NCI-H460 (cell line): ENCODE results near the gene ATP8B3. TPM values are rescaled to one million over a fixed set of nuclear protein-coding genes. Genes with fewer than 3 reads are reported as not detected.

Experiments used
- DNase-seq: peaks from one replicate; pipeline ENCODE4 v3.0.0-alpha.2; 2016; ENCODE audit warnings: low read depth; ENCODE audit errors: extremely low read depth
- total RNA-seq: library from RNA; depleted of rRNA; stranded (reverse); fragments of >200 nt; shearing (Covaris generic); gene quantifications from 2 replicates; pipeline ENCODE4 v1.2.3, GENCODE V29; 2014

The ATP8B3 gene
- total RNA-seq, 1 experiment from 2014 or later: 1.7 TPM

GRCh38 chr19:1749373-1750342 is 62.4 kb downstream of the ATP8B3 start:
- DNase-seq: no peak

GRCh38 chr19:1748873-1749341 is 63.2 kb downstream of the ATP8B3 start:
- no peak for DNase-seq

- DNase-seq: no peak
Measured at GRCh38 chr19:1748115-1748872, 63.8 kb downstream of the ATP8B3 start.

GRCh38 chr19:1747285-1748114 is 64.6 kb downstream of the ATP8B3 start:
- no peak for DNase-seq

- DNase-seq: no peak
Measured at GRCh38 chr19:1746401-1747284, 65.4 kb downstream of the ATP8B3 start.

GRCh38 chr19:1745589-1746031 is 66.5 kb downstream of the ATP8B3 start:
- no peak for DNase-seq

- no peak for DNase-seq
Measured at GRCh38 chr19:1744822-1745563, 67.1 kb downstream of the ATP8B3 start.

GRCh38 chr19:1744133-1744665 is 67.9 kb downstream of the ATP8B3 start:
- no peak for DNase-seq

GRCh38 chr19:1742989-1743696 is 68.9 kb downstream of the ATP8B3 start:
- no peak for DNase-seq

GRCh38 chr19:1739960-1740629 is 72.0 kb downstream of the ATP8B3 start:
- no peak for DNase-seq

GRCh38 chr19:1736927-1737326 is 75.1 kb downstream of the ATP8B3 start:
- DNase-seq: no peak

GRCh38 chr19:1736280-1736679 is 75.8 kb downstream of the ATP8B3 start:
- no peak for DNase-seq

GRCh38 chr19:1734321-1734966 is 77.6 kb downstream of the ATP8B3 start:
- DNase-seq: no peak
